Right lobe of liver (tissue), 4 donors: Measurements from ENCODE around the gene UBTD2.
"Not testable (repeated sequence)": the region's sequence is repeated elsewhere in the genome, so short reads cannot be mapped to it uniquely, and the experiment has no call there.

ENCODE experiments used
- CTCF ChIP-seq, 4 donors: fragments of 200-600 bp in 3 of 4; fragments of 450-650 bp in 1 of 4; IDR thresholded peaks; one replicate each; pipeline versions ENCODE4 v1.5.1 to v1.8.0; 2016 to 2022; ENCODE audit warnings: antibody characterized with exemption in 4 of 4, mild to moderate bottlenecking in 2 of 4
- POLR2A ChIP-seq: fragments of 450-650 bp; IDR thresholded peaks from one replicate; pipeline ENCODE4 v1.6.1; 2017; ENCODE audit warnings: antibody characterized with exemption, mild to moderate bottlenecking
- donor health status: DM: no; HTN: no; CAD: no.
- donor health status: DM: no; HTN: no; CAD: no.
- donor health status: DM: no; HTN: yes; CAD: no.

- not testable (repeated sequence) for TF ChIP-seq POLR2A; CTCF (IDR thresholded peaks at IDR 0.05)
Observed at GRCh38 chr5:172197775-172198174, 85.8 kb downstream of the UBTD2 start.
